Kidney (tissue), 14 donors: ENCODE measurements around the gene ESRRG. TPM values are rescaled to one million over a fixed set of nuclear protein-coding genes. Genes with fewer than 3 reads are reported as not detected.

Source experiments
- DNase-seq, 5 donors: peaks; one replicate each; pipeline ENCODE4 v3.0.0-alpha.2; 2013 to 2020
- FAIRE-seq: peaks from 2 replicates; lab custom pipeline; 2012; peaks lifted over from hg19 to GRCh38; lab: Jason Lieb, UNC
- H3K27ac ChIP-seq, 2 donors: one replicate each; pipeline ENCODE4 v1.7.0; 2013; ENCODE audit warnings: low read depth in 2 of 2, low read length in 2 of 2, inconsistent platforms in 1 of 2
- H3K27me3 ChIP-seq: one replicate; pipeline ENCODE4 v1.7.1; 2013; ENCODE audit warnings: low read length, inconsistent platforms; ENCODE audit not compliant: control insufficient read depth, insufficient read depth
- H3K36me3 ChIP-seq, 3 donors: one replicate each; pipeline versions ENCODE4 v1.7.0 to v1.7.1; 2013; ENCODE audit warnings: low read length in 3 of 3, control low read depth in 1 of 3, inconsistent platforms in 1 of 3; ENCODE audit not compliant: insufficient read depth in 3 of 3, control insufficient read depth in 2 of 3
- H3K4me1 ChIP-seq, 3 donors: one replicate each; pipeline versions ENCODE4 v1.7.0 to v1.7.1; 2013; ENCODE audit warnings: low read length in 3 of 3, inconsistent platforms in 1 of 3, low read depth in 1 of 3; ENCODE audit not compliant: control insufficient read depth in 2 of 3, insufficient read depth in 2 of 3
- H3K4me3 ChIP-seq, 3 donors: one replicate each; pipeline versions ENCODE4 v1.7.0 to v1.8.1; 2013; ENCODE audit warnings: low read length in 3 of 3, control low read depth in 1 of 3, inconsistent platforms in 1 of 3
- H3K9ac ChIP-seq, 3 donors: one replicate each; pipeline versions ENCODE4 v1.7.0 to v1.7.1; 2013; ENCODE audit warnings: low read length in 3 of 3, control low read depth in 1 of 3, inconsistent platforms in 1 of 3
- H3K9me3 ChIP-seq, 3 donors: one replicate each; pipeline versions ENCODE4 v1.7.0 to v1.7.1; 2013; ENCODE audit warnings: low read length in 3 of 3, control low read depth in 1 of 3, inconsistent platforms in 1 of 3; ENCODE audit not compliant: control insufficient read depth in 2 of 3, insufficient read depth in 1 of 3
- CTCF ChIP-seq: IDR thresholded peaks from 3 replicates; pipeline ENCODE4 v1.5.1; 2012; ENCODE audit warnings: mild to moderate bottlenecking, moderate library complexity, borderline replicate concordance; ENCODE audit not compliant: insufficient read depth; ENCODE audit errors: extremely low read depth
- intact Hi-C: fragments of 100-400 bp; cut with DNase I; formaldehyde crosslinking; loops from one replicate; pipeline ENCODE4 v1.11.1; 2022
- polyA plus RNA-seq: library from polyadenylated mRNA; stranded (reverse); fragments of 350-450 nt; fragmentation: Illumina TruSeq; extraction: RNeasy Lipid Tissue Mini Kit (QIAGEN cat#74804); gene quantifications from one replicate; pipeline ENCODE4 v1.2.3, GENCODE V29; 2014; ENCODE audit warnings: low read depth, low replicate concordance; ENCODE audit not compliant: insufficient read depth
- total RNA-seq: library from RNA; stranded (reverse); fragmentation: NEBNext Ultra II Directional; extraction: Animal tissue kit (Norgen Biotek cat#: 25700); gene quantifications from one replicate; pipeline ENCODE4 v1.2.1, GENCODE V29; 2021
- donor health status: control.
- donor health status: control.
- donor health status: control.
- donor health status: control.
- donor health status: control.
- donor health status: DM: yes; HTN: yes; CAD: no.
- donor health status: Normal renal cell carcinoma (clear cell type).

ESRRG gene
- total and polyA plus RNA-seq, 2 donors from 2014 or later: 11.9 to 25.3 TPM

DNA sequence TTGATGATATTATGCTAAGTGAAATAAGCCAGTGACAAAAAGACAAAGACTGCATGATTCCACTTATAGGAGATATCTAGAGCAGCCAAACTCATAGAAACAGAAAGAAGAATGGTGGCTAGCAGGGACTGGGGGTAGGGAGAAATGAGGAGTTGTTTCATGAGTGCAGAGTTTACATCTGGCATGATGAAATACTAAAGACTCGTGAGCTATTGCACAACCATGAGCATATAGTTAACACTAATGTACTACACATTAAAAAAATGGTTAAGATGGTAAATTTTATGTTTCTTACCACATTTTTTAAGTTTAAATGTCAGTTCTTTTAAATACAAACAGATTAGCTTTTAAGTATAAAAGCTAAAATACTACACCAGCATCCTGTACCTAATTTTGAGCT lies 57.8 kb downstream of the ESRRG start:
- Histone ChIP-seq H3K27me3 (no peaks in the 10 kb centered on the region), H3K4me1 (no peaks in the 10 kb centered on the region), H3K9me3 (no peaks in the 10 kb centered on the region), H3K27ac (no peak overlapping the region), H3K4me3 (no peak overlapping the region), H3K9ac (no peak overlapping the region), H3K36me3 (no peaks in the 10 kb centered on the region)
- FAIRE-seq: no peak
- DNase-seq: no peak
- no peak for TF ChIP-seq CTCF
- intact Hi-C loops: no loop called here

GRCh38 chr1:216662681-216663080 lies 60.5 kb downstream of the ESRRG start:
- no peak for TF ChIP-seq CTCF
- Histone ChIP-seq H3K27ac (no peak overlapping the region), H3K9ac (no peak overlapping the region), H3K9me3 (no peaks in the 10 kb centered on the region), H3K27me3 (no peaks in the 10 kb centered on the region), H3K36me3 (no peaks in the 10 kb centered on the region), H3K4me3 (no peak overlapping the region), H3K4me1 (no peaks in the 10 kb centered on the region)
- intact Hi-C loops: no loop called here
- FAIRE-seq: no peak
- no peak for DNase-seq

DNA sequence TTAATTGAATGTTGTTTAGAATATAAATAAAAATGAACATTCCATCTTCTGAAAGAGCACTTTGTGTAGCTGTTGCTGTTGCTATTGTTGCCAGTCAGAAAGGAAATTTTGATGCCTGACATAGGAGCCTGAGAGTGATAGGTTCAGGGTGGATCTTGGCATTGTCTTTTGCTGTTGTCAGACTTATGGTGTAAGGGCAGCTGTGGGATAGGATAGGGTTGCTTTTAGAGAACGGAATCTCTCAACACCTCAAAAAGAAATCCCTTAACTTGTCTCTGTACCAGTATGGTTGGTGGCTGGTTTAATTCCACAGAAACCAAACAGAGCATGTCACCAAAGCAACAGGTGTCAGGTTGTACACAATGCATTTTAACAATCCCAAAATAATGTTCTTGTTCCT lies 62.7 kb downstream of the ESRRG start:
- no peak overlapping the region for H3K9ac ChIP-seq
- H3K4me1 ChIP-seq: no peaks in the 10 kb centered on the region
- no peak for FAIRE-seq
- DNase-seq: no peak
- H3K4me3 ChIP-seq: no peak overlapping the region
- no peaks in the 10 kb centered on the region for H3K9me3 ChIP-seq
- H3K27ac ChIP-seq: no peak overlapping the region
- intact Hi-C loops: no loop called here
- H3K36me3 ChIP-seq: no peaks in the 10 kb centered on the region
- no peaks in the 10 kb centered on the region for H3K27me3 ChIP-seq
- no peak for TF ChIP-seq CTCF

- no peaks in the 10 kb centered on the region for H3K27me3 ChIP-seq
- DNase-seq (no peak), FAIRE-seq (no peak)
- no peak overlapping the region for H3K9ac ChIP-seq
- no peaks in the 10 kb centered on the region for H3K36me3 ChIP-seq
- H3K4me3 ChIP-seq: no peak overlapping the region
- no peak for TF ChIP-seq CTCF
- H3K4me1 ChIP-seq: no peaks in the 10 kb centered on the region
- H3K27ac ChIP-seq: no peak overlapping the region
- H3K9me3 ChIP-seq: no peaks in the 10 kb centered on the region
- intact Hi-C loops: no loop called here
These were observed 70.2 kb downstream of the ESRRG start for GRCh38 chr1:216653001-216653400.
